ENCODE results near the gene LRP8. TPM values are rescaled to one million over a fixed set of nuclear protein-coding genes. Genes with fewer than 3 reads are reported as not detected.

The LRP8 gene
- total RNA-seq, 2 donors from 2014 or later, result 39.8 to 43.7 TPM

GRCh38 chr1:53274541-53275185 lies 53.2 kb downstream of the LRP8 start:
- H3K9me3 Mint-ChIP-seq, result no peaks in the 10 kb centered on the region
- peaks cover 12 to 19% of the 10 kb centered on the region in 2 donors for H3K36me3 Mint-ChIP-seq
- no peak for ATAC-seq
- H3K27ac Mint-ChIP-seq, result peak overlapping the region in 1 of 2 donors; percentile 87
- no peak for DNase-seq (ENCODE audit: low spot score in 2 of 2)

GRCh38 chr1:53274026-53274425 lies 53.8 kb downstream of the LRP8 start:
- no peak for ATAC-seq
- Mint-ChIP-seq H3K9me3 (no peaks in the 10 kb centered on the region), H3K36me3 (peaks cover 12 to 19% of the 10 kb centered on the region in 2 donors), H3K27ac (peak overlapping the region in 1 of 2 donors; percentile 87)
- no peak for DNase-seq (ENCODE audit: low spot score in 2 of 2)

- no peaks in the 10 kb centered on the region for H3K9me3 Mint-ChIP-seq
- DNase-seq (ENCODE audit: low spot score in 2 of 2), result no peak
- no peak for ATAC-seq
- H3K36me3 Mint-ChIP-seq, result peaks cover 12 to 19% of the 10 kb centered on the region in 2 donors
- peak overlapping the region in 1 of 2 donors; percentile 87 for H3K27ac Mint-ChIP-seq
Observed at GRCh38 chr1:53273526-53273925, 54.3 kb downstream of the LRP8 start.

- H3K9me3 Mint-ChIP-seq, result no peaks in the 10 kb centered on the region
- no peak overlapping the region for H3K27ac Mint-ChIP-seq
- peaks cover 0 to 9% of the 10 kb centered on the region in 2 donors for H3K36me3 Mint-ChIP-seq
- ATAC-seq (no peak), DNase-seq (ENCODE audit: low spot score in 2 of 2) (no peak)
Observed at GRCh38 chr1:53272349-53272748, 55.5 kb downstream of the LRP8 start.

GRCh38 chr1:53271446-53272090 lies 56.3 kb downstream of the LRP8 start:
- DNase-seq (ENCODE audit: low spot score in 2 of 2), result peak in 1 of 2 donors; percentile 48
- Mint-ChIP-seq H3K27ac (peak overlapping the region in 1 of 2 donors; percentile 89), H3K9me3 (no peaks in the 10 kb centered on the region), H3K36me3 (peaks cover under 1 to 9% of the 10 kb centered on the region in 2 donors)
- ATAC-seq, result no peak

GRCh38 chr1:53270873-53271272 lies 57.0 kb downstream of the LRP8 start:
- DNase-seq (ENCODE audit: low spot score in 2 of 2) (peak in 1 of 2 donors; percentile 25), ATAC-seq (no peak)
- no peaks in the 10 kb centered on the region for H3K9me3 Mint-ChIP-seq
- peak overlapping the region in 1 of 2 donors; percentile 65 for H3K27ac Mint-ChIP-seq
- H3K36me3 Mint-ChIP-seq, result peaks cover 8 to 15% of the 10 kb centered on the region in 2 donors

- H3K36me3 Mint-ChIP-seq, result peaks cover 15 to 20% of the 10 kb centered on the region in 2 donors
- no peaks in the 10 kb centered on the region for H3K9me3 Mint-ChIP-seq
- no peak overlapping the region for H3K27ac Mint-ChIP-seq
- peak in 1 of 2 donors; percentile 24 for ATAC-seq
- DNase-seq (ENCODE audit: low spot score in 2 of 2), result peak in 1 of 2 donors; percentile 4
Observed at GRCh38 chr1:53270107-53270506, 57.8 kb downstream of the LRP8 start.

- Mint-ChIP-seq H3K9me3 (no peaks in the 10 kb centered on the region), H3K27ac (no peak overlapping the region), H3K36me3 (peaks cover 13 to 27% of the 10 kb centered on the region in 2 donors)
- no peak for ATAC-seq
- DNase-seq (ENCODE audit: low spot score in 2 of 2), result peak in 1 of 2 donors; percentile 34
Observed at GRCh38 chr1:53267761-53268160, 60.1 kb downstream of the LRP8 start.

- H3K9me3 Mint-ChIP-seq, result no peaks in the 10 kb centered on the region
- no peak for ATAC-seq
Observed at GRCh38 chr1:53266038-53266437, 61.8 kb downstream of the LRP8 start.

GRCh38 chr1:53265581-53265980 lies 62.3 kb downstream of the LRP8 start:
- H3K36me3 Mint-ChIP-seq, result peaks cover 13 to 30% of the 10 kb centered on the region in 2 donors
- H3K9me3 Mint-ChIP-seq, result no peaks in the 10 kb centered on the region
- no peak for ATAC-seq
- DNase-seq (ENCODE audit: low spot score in 2 of 2), result peak in 1 of 2 donors; percentile 23
- no peak overlapping the region for H3K27ac Mint-ChIP-seq

More at GRCh38 chr1:53266038-53266437, 61.8 kb downstream of the LRP8 start:
- no peak for DNase-seq (ENCODE audit: low spot score in 2 of 2)
- Mint-ChIP-seq H3K36me3 (peaks cover 13 to 27% of the 10 kb centered on the region in 2 donors), H3K27ac (no peak overlapping the region)

- peaks cover 13 to 35% of the 10 kb centered on the region in 2 donors for H3K36me3 Mint-ChIP-seq
- ATAC-seq, result no peak
Observed at GRCh38 chr1:53264048-53264447, 63.8 kb downstream of the LRP8 start.

GRCh38 chr1:53262000-53262399 lies 65.9 kb downstream of the LRP8 start:
- DNase-seq (ENCODE audit: low spot score in 2 of 2) (no peak), ATAC-seq (no peak)
- Mint-ChIP-seq H3K27ac (no peak overlapping the region), H3K36me3 (peaks cover 18 to 46% of the 10 kb centered on the region in 2 donors), H3K9me3 (no peaks in the 10 kb centered on the region)

More at GRCh38 chr1:53264048-53264447, 63.8 kb downstream of the LRP8 start:
- H3K27ac Mint-ChIP-seq, result no peak overlapping the region
- H3K9me3 Mint-ChIP-seq, result no peaks in the 10 kb centered on the region
- DNase-seq (ENCODE audit: low spot score in 2 of 2), result no peak

GRCh38 chr1:53260631-53261247 lies 67.1 kb downstream of the LRP8 start:
- no peak for ATAC-seq
- no peaks in the 10 kb centered on the region for H3K9me3 Mint-ChIP-seq
- peak overlapping the region in 1 of 2 donors; percentile 7 for H3K27ac Mint-ChIP-seq
- H3K36me3 Mint-ChIP-seq, result peaks cover 13 to 38% of the 10 kb centered on the region in 2 donors
- DNase-seq (ENCODE audit: low spot score in 2 of 2), result no peak

GRCh38 chr1:53259932-53260331 lies 67.9 kb downstream of the LRP8 start:
- DNase-seq (ENCODE audit: low spot score in 2 of 2), result no peak
- no peak overlapping the region for H3K27ac Mint-ChIP-seq
- H3K36me3 Mint-ChIP-seq, result peaks cover 6 to 30% of the 10 kb centered on the region in 2 donors
- H3K9me3 Mint-ChIP-seq, result no peaks in the 10 kb centered on the region
- no peak for ATAC-seq

- H3K36me3 Mint-ChIP-seq, result peaks cover 6 to 20% of the 10 kb centered on the region in 2 donors
- H3K27ac Mint-ChIP-seq, result peak overlapping the region in 1 of 2 donors; percentile 24
- ATAC-seq, result no peak
- no peaks in the 10 kb centered on the region for H3K9me3 Mint-ChIP-seq
- DNase-seq (ENCODE audit: low spot score in 2 of 2), result no peak
Observed at GRCh38 chr1:53258216-53258615, 69.7 kb downstream of the LRP8 start.

GRCh38 chr1:53257454-53258081 lies 70.3 kb downstream of the LRP8 start:
- Mint-ChIP-seq H3K36me3 (peaks cover 6 to 20% of the 10 kb centered on the region in 2 donors), H3K27ac (no peak overlapping the region), H3K9me3 (no peaks in the 10 kb centered on the region)
- no peak for DNase-seq (ENCODE audit: low spot score in 2 of 2)
- ATAC-seq, result no peak

Measured in activated naive CD4-positive, alpha-beta T cell treated with anti-CD3 and anti-CD28 coated beads, Interleukin-2, amount 50 U/mL, for 72 hours (primary cell).